DMS 273 (cell line): Measurements from ENCODE around the gene ABL1.

Experiments
- DNase-seq: peaks from one replicate; lab custom pipeline; 2025; ENCODE audit not compliant: unreplicated experiment; lab: John Stamatoyannopoulos, UW

Gene ABL1

DNA sequence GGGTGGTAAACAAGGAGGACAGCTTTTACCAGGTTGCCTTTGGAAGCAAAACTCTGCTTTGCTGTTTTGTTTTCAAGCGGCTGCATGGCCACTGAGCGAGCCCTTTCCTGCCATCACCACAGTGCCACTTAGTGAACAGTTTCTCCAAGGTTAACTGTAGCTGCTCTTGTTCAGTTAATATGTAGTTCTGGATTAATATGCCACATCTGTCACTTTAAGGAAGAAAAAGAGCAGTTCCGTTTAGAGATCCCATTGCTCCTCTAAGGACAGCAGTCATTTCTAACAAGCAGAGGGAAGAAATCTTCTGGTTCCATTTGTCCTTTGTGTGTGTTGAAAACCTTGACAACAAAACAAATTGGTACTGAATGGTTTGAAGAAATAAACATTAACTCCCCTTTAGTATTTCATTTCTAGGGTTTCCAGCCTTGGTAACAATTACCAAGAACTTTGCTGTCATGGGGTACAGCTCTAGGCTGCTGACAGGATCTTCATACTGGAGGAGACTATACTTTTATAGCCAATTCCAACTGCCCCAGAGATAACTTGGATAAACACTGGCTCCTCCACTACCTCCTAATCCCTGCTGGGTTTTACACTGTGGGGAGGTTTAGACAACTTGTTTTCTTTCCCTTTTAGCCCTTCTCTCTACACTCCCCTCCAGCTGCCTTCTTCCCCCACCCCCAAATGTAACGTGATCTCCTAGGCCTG, 10.3 kb upstream of the ABL1 start:
- peak; percentile 89 for DNase-seq

DNA sequence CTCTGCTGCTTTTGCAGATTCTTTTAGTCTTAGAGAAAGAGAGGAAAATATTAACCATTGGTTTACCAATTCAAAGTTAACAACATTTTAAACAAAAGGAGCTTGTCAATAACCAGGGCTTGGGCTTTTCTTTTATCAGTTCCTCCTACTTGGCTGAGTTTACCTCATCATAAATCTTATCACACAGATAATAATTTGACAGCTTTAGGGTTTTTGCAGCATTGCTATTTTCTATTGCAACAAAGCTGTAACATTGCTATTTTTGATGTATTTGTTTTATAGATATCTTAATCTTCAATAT, 9.8 kb upstream of the ABL1 start:
- DNase-seq: no peak

DNA sequence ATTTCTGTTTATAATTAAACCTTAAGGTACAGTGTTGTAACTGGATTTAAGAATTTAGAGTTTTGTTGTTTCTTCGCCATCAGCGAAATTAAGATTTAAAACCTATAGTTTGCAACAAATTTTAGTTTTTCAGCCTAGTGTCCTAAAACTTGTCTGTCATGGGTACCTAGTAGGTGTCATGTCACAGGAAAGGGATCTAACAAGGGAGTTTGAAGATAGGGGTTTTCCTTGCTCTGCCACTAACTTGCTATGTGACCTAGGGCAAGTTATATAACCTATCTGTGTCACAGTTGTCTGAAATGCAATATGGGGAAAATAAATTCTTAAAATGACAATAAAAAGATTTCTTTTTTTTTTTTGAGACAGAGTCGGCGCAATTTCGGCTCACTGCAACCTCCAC, 9.2 kb upstream of the ABL1 start:
- no peak for DNase-seq

DNA sequence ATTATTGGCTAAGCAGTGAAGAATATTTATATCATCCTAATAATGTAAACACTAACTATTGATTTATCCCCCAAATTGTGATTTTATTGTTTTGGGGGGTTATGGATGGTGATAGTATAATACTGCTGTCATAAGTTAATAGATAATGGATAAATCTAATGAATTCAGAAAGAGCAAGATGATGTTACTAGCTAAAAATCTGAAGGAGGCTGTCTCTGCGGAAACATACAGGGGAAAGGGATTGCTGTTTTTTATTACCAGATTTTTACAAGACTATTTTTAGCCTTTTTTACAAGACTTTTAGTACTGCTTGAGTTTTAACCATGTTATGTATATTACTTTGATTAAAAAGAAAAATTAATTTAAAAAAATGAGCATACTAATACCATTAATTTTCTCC, 5.3 kb upstream of the ABL1 start:
- DNase-seq: no peak

DNA sequence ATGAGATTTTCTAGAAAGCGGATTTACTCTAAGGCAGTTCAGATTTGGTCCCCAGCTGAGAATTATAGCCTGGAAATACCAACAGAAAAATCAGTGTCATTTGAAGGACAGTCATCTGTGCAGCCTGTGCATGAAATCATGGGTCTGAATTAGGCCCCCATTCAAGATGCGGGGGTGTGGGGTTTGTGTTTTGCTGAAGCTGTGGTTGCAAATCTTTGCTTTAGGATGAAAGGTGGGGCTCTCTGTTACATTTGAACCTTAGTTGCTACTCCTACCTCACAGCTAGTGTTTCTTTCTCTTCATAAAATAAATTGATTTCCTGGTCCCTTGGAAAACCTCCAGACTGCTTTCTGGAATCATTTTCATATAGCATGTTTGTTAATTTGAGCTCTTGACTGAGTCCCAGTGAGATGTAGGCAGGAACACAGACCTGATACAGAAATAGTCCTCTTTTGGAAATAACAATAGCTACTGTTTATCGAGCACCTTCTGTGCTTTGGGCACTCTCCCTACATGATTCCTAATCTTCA, 4.8 kb upstream of the ABL1 start:
- DNase-seq: no peak

DNA sequence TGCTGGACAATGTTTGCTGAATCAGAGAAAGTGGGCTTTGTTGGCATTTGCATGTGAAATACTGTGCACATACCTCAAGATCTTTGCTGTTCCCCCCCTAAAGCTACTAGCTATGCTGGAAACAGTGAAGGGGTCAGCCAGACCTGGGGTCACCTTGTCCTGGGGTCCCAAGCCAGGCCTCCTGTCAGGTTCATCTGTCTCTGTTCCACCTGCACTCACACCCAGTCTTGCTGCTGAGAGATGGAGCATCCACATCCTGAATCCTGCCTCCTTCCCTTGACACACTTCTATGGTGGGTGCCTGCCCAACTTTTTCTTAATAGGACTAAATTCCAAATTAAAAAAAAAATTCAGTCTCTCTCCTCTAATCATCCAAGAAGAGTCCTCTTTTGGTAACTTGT, 4.0 kb upstream of the ABL1 start:
- no peak for DNase-seq

DNA sequence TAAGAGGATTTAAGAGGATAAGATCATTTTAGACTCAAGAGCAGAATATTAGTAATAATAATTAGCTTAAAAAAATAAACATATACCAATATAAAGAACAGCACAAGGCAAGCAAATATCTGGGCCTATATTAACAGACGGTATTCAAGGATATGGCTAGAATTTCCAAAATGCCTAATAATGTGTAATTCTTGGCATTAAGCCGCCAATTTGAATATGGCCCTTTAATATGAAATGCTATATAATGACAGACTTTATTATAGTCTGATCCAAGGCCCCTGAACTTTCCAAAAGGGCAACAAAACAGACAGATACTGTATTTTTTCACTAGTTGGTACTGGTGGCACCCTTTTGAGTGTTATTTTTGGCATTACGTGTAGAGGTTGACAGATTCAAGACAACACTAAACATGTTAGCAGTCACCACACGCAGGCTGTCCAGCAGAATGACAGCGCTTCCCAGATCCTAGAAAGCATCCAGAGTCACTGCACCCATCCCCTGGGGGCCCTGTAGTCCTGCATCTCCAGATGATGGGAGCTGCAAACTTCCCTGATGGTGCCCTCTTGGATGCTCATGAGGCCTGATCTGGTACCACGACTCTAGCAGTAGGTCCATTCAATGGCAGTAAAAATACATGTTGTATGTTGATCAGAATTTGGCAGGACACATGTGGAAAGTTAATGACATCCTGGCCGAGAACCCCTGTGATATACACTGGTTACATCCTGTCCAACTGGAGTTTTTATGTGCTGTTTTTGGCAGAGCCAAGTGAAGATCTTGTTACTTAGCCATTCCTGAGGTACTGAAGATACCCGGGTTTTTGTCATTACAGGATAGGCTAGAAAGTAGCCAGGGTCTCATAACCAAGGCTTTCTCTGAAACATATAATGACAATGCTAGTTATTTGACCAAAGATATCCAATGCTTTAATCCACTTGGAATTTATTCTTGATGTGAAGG, 1.7 kb upstream of the ABL1 start:
- peak; percentile 25 for DNase-seq

DNA sequence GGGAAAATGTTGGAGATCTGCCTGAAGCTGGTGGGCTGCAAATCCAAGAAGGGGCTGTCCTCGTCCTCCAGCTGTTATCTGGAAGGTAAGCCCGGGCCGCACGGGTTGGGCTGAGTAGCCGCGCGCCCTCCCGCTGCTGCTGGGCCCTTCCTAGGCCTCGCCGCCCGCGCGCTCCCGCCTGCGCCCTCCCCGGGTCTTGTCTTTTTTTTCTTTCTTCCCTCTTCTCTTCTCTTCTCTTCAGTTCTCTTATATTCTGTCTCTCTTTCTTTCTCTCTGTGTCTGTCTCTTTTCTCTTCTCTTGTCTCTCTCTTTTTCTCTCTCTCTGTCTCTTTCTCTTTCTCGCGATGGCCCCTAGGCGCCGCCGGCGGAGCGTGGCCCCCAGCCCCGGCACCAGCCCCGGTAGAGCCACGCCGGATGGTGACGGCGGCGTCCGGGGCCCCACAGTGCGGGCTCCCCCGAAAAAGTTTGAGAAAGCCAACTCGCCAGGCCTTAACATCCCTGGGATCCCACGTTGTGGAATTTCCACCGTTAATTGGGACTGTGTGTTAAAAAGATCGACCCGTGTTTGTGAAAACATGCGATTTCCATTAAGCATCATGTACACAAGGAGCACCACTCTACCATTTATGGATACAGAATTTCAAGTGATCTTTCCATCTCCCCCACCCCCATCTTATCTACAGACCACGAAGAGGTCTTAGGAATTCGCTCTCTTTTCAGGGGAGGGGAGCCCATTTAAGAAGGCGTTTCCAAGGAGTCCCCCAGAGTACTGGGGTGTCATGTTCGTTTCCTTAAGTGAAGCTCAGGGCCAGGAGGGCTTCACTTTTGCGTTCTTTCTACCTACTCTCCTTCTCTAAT, 616 bp downstream of the ABL1 start:
- DNase-seq: peak; percentile 79

DNA sequence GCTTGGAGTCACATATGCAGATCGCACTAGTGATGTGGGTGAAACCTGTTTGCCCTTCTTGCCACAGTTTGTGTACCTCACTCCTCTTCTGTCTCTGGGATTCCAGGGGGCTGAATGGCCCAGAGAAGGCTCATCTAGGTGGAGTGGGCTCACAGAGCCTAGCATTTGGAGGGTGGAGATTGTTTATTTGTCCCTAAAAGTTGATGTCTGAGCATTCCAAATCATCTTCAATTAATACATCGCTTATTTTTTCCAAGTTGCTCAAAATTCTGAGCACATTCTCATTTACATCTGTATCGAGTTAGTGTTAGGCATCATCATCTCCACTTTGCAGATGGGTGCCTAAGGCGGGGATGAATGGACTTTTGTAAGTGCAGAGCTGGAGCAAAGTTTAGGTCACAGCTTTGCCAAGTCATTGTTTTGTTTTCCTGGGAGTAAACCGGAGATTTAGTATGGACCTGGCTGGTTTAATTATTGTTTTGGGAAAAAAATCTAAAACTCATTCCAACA, 2.0 kb downstream of the ABL1 start:
- DNase-seq: no peak

DNA sequence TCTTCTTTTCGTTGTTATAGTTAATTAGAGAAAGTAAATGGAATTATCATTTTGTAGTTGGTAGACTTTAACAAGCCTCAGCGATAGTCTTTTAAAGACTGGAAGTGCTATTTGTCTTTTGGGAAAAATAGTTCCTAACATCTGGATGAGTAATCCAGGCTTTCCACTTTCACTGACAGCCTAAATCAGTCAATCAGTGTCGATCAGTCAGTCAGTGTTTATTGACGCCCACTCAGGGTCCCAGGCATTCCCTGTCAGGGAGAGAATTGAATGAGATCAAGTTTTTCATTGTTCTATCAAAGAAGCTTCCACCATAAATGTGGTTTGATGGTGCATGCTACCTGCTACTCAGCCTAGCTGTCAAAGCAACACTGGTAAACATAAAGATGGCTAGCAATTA, 2.6 kb downstream of the ABL1 start:
- no peak for DNase-seq

DNA sequence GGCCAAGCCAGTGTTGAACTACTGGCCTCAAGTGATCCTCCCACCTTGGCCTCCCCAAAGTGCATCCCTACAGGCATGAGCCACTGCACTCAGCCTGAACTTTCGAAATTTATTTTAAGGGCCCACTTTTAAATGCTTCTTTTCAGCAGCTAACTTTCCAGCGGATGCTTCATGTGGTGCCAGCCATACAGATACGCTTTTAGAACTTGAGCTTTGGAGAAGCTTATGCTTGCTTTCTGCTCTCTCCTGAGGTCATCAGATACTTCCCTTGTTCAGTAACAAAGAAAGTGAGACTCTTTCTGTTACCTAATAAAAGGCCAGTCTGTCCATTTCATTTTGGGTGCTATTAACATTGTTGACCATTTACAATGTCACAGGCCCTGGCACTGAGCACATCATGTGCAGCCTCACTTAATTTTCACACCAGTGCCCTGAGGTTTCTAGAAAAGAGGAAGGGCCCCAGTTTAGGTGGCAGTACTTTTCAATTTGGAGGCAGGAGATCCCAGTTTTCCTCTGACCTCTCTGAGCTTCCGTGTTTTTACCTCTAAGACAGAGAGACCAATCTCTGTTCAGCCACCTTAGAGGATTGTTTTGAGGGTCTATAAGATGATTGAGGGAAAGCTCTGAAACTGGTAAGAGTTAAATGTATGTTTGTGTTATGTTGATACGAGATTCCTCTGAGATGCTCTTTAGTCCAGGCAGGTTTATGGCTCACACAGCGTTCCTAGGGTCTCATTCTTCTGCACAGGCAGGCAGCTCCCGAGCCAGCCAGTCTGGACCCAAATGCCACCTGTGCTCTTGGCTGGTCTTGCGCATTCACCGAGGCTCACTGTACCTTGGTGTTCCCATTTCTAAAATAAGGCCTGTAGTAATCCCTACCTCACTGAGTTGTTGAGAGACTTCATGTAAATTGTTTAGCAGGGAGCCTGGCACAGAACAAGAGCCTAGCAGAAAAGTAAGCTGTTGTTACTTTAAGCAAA, 4.4 kb downstream of the ABL1 start:
- DNase-seq: no peak

DNA sequence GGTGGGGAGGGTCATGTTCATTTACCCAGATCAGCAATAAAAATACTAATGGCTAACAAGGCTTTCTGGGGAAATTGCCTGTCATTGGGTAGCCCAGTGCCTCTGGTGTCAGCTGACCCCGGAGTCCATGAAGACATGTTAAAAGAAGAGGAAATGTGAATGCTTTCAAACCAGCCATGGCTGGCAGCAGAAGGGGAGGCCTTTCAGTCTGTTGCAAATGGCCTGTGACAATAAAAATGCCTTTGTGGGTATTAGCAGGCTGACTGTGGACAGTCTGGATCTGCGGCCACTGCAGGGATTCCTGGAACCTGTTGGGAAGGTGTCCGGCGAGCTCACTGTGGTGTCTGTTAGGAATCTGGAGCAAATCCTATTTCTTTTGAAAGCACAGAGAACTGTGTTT, 7.5 kb downstream of the ABL1 start:
- DNase-seq: no peak

DNA sequence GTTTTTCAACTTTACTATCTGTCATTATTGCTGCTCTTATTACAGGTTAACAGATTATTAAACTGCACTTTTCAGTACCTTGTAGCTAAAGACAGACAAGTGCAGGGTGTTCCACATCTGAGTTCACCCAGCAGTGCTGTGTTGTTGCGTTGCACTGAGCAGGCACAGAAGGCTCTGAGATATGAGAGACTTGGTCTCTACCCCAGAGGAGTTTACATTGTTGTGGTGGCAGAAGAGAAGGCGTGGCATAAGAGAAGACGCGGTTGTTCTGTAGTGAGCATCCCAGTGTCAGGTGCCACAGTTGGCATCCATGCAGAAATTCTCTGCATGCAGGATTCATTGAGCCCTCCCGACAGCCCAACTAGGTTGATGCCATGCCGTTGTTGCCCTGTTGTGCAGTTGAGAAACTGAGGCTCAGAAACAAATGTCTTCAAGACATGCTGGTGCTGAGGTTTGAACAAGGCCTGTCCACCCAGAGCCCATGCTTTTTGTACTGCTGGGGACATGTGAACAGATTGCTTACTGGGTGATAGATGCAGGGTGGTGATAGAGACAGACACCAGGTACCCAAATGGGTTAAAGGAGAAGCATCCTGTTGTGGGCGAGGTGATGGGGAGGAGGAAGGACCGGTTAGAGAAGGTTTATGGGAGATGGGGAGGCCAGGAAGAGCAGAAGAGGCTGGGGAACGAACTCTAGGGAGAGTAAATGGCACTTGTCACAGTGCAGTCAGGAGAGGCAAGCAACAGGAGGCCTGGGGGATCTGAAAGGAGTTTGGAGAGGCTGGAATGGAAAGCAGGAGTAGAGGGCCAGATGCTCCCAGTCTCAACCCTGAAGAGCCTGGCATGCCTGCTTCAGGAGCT, 8.2 kb downstream of the ABL1 start:
- DNase-seq: peak; percentile 24

DNA sequence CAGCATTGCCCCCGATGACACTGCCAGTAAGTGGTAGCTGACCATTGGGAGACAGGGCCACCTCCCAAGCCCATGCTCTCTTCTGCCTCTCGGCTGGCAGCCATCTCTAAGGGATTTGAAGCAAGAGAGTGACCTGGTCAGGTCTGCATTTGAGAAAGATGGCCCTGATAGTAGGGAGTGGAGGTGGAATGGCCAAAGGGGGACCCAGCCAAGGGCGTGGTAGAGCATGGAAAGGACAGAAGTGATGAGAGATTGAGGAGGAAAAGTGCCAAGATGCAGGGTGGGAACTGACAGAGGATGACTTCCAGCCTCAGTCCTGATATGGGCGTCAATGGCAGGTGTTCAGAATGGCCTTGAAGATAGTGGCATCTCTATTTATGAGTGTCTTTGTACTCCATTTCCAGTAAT, 9.0 kb downstream of the ABL1 start:
- DNase-seq: no peak

DNA sequence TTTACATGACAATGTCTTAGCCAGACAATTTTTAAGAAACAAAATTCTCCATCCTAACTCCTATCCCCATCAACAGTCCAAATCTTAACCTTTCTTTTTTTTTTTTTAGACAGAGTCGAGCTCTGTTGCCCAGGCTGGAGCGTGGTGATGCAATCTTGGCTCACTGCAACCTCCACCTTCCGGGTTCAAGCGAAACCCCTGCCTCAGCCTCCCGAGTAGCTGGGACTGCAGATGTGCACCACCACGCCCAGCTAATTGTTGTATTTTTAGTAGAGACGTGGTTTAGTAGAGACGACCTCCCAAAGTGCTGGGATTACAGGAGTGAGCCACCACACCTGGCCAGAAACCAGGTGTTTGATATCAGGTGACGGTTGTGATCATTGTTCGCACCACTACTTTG, 10.2 kb downstream of the ABL1 start:
- DNase-seq: no peak

DNA sequence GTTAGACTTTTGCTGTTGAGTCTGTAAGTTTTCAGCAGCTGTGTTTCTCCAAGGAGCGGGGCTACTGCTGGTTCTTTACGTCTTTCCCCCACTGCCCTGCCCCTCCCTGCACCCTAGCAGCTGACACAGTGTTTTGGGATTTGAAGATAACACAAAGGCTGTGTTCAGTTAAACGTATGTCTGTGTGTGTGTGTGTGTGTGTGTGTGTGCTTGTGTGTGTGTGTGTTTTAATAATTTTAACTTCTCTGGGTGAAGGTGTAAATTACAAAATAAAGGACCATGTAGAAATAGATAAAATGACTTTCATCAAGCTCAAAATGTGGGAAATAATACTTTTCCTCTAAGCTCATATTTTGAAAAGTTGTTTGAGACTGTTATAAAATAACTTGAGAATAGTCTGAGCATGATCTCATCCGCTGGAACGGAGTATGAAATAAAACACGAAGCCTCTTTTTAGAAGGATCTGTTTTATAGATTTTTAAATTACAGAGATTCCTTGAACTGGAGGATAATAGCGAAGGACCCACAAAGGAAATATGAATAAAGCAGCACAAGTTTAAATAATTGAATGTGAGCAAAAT, 10.9 kb downstream of the ABL1 start:
- DNase-seq: peak; percentile 51

DNA sequence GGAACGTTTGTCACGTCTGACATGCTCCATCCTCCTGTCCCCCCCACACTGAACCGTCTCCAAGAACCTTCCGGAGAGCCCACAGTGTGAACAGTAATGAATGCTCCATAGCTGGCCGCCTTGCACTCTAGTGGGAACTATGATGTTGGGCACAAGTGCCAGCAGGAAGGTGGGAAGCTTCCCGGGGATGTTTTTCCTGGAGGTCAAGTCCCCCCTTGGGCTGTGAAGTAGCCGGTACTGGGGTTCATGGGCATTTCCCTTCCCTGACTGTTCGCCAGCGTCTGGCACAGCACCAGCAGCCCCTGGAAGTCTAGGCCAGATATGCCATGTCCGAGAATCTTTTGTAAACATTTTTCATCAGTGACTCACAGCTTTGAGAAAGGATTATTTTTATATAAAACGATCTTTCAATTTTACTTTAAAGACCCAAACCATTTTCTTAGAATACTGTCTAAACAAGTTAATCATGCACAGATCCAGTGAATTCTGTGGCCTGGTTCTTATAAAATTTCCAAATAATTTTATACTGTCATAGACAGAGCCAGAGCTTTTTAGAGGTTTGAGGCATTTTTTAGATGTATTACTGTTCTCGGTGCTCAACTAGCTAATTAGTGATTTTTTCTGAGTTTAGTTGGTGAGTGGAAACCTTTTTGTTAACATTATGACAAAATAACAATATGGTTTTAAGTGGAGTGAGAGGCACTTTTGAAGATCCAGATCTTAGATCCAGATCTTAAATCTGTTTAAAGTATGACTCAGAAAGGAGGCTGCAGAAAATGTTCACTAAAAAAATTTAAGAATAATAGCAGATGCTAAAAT, 11.6 kb downstream of the ABL1 start:
- DNase-seq: peak; percentile 47
